GM12891 (cell line): ENCODE results near the gene VWC2. TPM values are rescaled to one million over a fixed set of nuclear protein-coding genes. Genes with fewer than 3 reads are reported as not detected.

ENCODE experiments used
- DNase-seq: peaks from one replicate; pipeline ENCODE4 v3.0.0; 2011; ENCODE audit warnings: low spot score; ENCODE audit not compliant: insufficient read length
- FAIRE-seq: peaks from 2 replicates; lab custom pipeline; 2011; peaks lifted over from hg19 to GRCh38; lab: Jason Lieb, UNC
- PAX5 ChIP-seq: IDR thresholded peaks from 2 replicates; pipeline ENCODE4 v1.6.1; 2011; ENCODE audit warnings: low read length, moderate library complexity, mild to moderate bottlenecking; ENCODE audit not compliant: insufficient read depth, severe bottlenecking
- POLR2A ChIP-seq: IDR thresholded peaks from 2 replicates; pipeline ENCODE4 v1.6.1; 2011; ENCODE audit warnings: low read depth, low read length, control low read depth
- POLR2AphosphoS5 ChIP-seq: IDR thresholded peaks from 2 replicates; pipeline ENCODE4 v1.6.1; 2011; ENCODE audit warnings: low read depth, low read length, control low read depth
- POU2F2 ChIP-seq: IDR thresholded peaks from 2 replicates; pipeline ENCODE4 v1.6.1; 2011; ENCODE audit warnings: low read depth, mild to moderate bottlenecking, control low read depth, low read length, moderate library complexity
- SPI1 ChIP-seq: IDR thresholded peaks from 2 replicates; pipeline ENCODE4 v1.6.1; 2011; ENCODE audit warnings: low read depth, low read length, control low read depth
- TAF1 ChIP-seq: IDR thresholded peaks from 2 replicates; pipeline ENCODE4 v1.6.1; 2011; ENCODE audit warnings: low read depth, low read length, control low read depth
- polyA plus RNA-seq: library from polyadenylated mRNA; unstranded; fragments of >200 nt; gene quantifications from one replicate; pipeline ENCODE4 v1.2.1, GENCODE V29; 2012; ENCODE audit warnings: low read depth, missing spikeins, inconsistent platforms; ENCODE audit not compliant: missing spikeins

VWC2 gene
- not detected for polyA plus RNA-seq

DNA sequence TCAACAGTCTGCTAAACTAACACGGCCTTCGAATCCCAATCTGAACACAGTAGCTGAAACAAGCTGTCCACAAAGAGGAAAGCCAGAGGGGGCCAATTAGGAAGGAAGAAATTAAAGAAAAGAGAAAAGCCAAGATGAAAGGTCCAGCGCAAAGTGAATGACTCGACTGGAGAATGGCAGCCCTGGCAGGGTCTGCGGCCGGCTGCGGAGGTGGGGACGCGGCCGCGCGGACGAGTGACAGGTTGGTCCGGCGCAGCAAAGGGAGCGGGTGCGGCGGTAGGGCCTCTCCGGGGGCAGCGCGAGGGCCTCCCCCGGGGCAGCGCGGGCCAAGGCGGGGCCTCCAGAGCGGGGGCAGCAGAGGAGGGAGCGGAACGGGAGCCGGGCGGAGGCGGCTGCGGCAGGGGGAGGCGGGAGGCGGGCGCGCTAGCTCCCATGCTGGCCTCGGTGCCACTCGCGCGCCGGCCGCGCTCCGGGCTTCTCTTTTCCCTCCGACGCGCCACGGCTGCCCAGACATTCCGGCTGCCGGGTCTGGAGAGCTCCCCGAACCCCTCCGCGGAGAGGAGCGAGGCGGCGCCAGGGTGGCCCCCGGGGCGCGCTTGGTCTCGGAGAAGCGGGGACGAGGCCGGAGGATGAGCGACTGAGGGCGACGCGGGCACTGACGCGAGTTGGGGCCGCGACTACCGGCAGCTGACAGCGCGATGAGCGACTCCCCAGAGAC lies at the start of gene VWC2:
Gene VWC2 (plus strand): TSS at position 421 of the 718 bp plus-strand sequence. CDS start 1,798 bp downstream, outside the sequence.
- FAIRE-seq (no peak), DNase-seq (no peak)
- TF ChIP-seq PAX5 (no peak), POLR2A (no peak), SPI1 (no peak), POLR2AphosphoS5 (no peak), TAF1 (no peak), POU2F2 (no peak)

DNA sequence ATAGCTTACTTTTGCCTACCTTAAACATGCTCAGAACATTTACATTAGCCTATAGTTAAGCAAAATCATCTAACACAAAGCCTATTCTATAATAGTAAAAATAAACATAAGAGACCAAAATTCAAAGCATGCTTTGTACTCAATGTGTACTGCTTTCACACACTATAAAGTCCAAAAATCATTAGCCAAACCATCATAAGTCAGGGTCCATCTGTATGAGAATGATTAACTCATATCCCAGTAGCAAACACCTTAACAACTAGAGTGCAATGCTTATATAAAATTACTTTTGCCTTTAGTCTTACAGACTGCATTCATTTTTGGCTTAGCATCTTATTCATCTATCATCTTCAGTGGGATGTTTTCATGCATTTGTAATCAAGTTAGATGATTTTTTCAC lies 49.4 kb upstream of the VWC2 start:
- TF ChIP-seq POLR2AphosphoS5 (no peak), SPI1 (no peak), POU2F2 (no peak), PAX5 (no peak), TAF1 (no peak), POLR2A (no peak)
- no peak for DNase-seq
- FAIRE-seq, result no peak

DNA sequence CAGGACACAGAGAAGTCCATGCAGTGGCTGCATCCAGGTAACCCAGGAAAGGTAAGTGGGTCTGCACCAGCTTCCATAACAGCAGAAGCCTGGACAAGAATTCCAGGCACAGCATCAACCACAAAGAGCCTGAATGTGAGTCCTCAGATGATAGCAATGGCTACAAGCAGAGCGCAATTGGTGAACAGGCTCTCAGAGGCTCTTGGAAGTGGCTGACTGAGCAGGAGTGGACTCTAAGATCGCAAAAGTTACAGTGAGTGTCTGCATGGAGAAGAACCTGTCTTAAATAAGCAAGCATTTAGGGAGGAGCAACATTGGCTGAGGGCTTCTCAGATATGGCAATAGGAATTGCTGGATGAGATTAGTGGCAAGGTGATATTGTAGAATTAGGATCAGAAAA lies 41.6 kb upstream of the VWC2 start:
- no peak for TF ChIP-seq POLR2A
- TF ChIP-seq TAF1, result no peak
- no peak for TF ChIP-seq POLR2AphosphoS5
- no peak for TF ChIP-seq PAX5
- TF ChIP-seq POU2F2, result no peak
- no peak for TF ChIP-seq SPI1
- FAIRE-seq (no peak), DNase-seq (no peak)

DNA sequence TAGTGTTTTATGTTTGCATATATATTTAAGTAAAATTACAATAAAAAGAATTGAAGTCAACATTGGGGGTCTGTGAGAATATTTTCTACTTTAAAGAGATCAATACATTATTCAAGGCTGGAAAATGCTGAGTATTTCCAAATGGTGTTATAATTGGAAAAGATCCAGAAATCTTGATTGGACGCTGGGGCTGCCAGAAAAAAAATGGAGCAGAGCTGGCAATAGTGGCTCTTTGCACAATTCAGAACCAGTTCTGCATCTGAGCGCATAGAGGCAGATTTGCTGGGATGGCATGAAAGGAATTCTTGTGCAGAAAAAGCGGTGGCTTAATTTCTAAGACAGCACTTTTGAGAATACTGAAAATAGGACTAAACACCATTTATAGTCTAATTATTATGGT lies 10.8 kb upstream of the VWC2 start:
- DNase-seq, result no peak

DNA sequence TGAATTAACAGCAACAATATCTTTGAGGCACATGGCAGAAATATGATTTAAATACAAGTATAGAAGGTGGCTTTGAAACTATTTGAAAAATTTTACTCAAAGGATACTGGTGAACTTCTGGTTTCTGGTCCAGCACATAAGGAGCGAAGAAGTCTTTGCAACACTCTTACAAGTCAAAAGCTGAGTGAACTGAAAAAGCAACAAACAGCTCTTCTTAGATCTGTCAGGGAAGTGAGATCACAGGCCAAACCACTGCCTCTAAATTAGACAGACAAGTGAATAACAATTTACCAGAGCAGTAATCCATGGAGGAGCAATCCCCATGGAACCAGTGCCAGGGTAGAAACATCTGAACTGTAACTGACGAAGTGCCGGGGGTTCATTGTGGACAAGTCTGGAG lies 9.6 kb upstream of the VWC2 start:
- DNase-seq (no peak), FAIRE-seq (peak; percentile 33)
- TF ChIP-seq SPI1 (peak; percentile 16; the same call in 1 of the 2 replicates), PAX5 (no peak)

More for the DNA sequence above, 10.8 kb upstream of the VWC2 start:
- TF ChIP-seq TAF1, result no peak
- TF ChIP-seq POU2F2, result no peak
- TF ChIP-seq POLR2A, result no peak
- TF ChIP-seq SPI1, result no peak
- no peak for TF ChIP-seq PAX5
- FAIRE-seq, result no peak

DNA sequence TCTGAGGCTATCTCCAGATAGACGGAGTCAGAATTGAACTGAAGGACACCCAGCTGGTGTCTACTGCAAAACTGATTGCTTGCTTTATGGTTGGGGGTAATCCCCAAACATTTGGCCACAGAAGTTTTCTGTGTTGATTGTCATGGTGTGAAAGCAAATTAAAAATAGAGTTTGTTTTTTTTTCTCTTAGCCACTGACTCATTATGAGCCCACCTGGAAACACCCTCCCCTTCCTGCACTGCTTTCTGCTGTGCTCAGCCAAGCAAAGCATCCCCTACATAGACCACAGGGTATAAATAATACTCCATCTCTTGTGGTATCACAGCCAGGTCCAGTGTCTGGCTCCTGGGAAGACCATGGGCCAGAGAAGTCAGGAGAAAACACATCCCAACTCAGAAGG lies 6.5 kb upstream of the VWC2 start:
- peak; percentile 84 for FAIRE-seq
- TF ChIP-seq POU2F2 (peak; percentile 49; the same call in 1 of the 2 replicates), PAX5 (peak; percentile 96), TAF1 (no peak), SPI1 (no peak)
- no peak for DNase-seq

DNA sequence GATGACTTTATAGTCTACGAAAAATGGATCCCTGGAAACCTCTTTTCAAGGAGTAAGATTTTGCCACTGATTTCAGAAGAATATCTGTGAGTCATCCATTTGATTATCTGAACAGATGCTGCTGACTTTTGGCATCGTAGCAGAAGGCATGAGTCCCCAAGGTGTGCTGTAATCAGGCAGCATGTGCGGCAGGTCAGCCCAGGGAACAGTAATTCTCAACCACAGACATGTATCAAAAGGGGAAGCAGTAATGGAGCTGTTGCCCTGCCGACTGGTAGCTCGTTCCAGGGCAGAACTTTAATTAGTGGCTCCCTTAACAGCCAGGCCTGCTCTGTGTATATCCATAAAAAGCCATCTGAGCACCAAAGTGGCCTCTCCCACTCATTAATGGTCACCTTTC lies 5.7 kb upstream of the VWC2 start:
- FAIRE-seq (peak; percentile 78), DNase-seq (no peak)
- no peak for TF ChIP-seq POLR2A
- 0 out of 2 replicates have a peak, but pooled peaks have one; percentile 17 for TF ChIP-seq SPI1

DNA sequence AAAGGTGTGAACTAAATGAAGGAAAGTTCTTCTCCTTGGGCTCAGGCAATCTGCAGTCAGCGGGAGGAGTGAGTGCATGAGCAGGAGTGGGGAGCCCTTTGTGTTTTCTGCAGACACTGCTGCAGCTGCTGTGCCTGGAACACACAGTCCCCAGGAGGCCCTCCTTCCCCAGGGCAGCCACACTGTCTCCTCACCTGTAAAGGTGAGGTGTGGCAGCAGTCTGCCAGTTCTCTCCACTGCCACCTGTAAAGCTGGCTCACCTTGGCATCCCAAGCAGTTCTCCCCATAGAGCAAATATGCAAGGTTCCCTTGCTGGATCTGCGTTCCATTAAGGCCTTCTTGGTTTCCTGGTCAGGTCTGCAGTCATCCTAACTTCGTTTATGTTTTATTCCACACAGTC lies 5.2 kb upstream of the VWC2 start:
- DNase-seq (no peak), FAIRE-seq (no peak)
- TF ChIP-seq POU2F2, result no peak
- no peak for TF ChIP-seq SPI1
- no peak for TF ChIP-seq POLR2AphosphoS5
- TF ChIP-seq POLR2A, result no peak
- no peak for TF ChIP-seq TAF1
- no peak for TF ChIP-seq PAX5

DNA sequence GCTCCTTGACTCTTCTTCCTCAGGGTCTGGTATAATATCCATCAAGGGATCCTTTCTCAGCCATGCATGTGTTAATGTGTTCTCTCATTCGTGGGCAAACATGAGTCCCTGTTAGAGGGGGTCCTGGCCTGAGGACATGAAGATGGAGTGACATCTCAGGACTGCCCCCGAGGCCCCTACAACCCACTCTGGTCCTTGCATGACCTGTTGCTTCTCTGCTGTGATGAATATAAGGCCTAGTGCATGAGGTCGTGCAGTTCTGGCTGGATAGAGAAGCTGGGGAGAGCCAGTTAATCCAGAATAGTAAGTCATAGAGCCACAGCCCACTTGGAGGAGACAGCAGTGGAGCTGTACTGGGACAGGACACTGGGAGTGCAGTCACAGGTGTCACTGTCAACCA lies 4.6 kb upstream of the VWC2 start:
- TF ChIP-seq PAX5, result no peak
- FAIRE-seq, result no peak
- no peak for DNase-seq

DNA sequence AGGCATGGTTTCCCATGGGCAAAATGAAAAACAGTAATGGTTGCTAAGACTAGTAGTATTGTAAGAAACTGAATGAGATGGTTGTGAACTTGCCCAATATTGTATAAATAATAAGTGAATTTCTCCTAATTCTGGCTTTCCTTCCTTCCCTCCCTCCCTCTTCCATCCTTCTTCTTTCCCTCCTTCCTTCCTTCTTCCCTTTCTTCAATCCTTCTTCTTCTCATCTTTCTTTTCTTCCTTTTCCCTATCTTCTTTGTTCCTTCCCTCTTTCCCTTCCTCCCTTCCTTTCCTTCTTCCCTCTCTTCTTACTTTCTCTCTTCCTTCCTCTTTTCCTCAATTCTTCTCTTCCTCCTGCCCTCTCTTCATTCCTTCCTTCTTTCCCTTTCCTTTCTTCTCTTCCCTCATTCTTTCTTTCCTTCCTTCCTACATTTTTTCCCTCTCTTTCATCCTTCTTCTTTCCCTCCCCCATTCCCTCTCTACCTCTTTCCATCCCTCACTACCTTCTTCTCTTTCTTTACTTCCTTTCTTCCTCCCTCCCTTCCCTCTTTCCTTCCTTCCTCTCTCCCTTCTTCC lies 4.1 kb upstream of the VWC2 start:
- FAIRE-seq (no peak), DNase-seq (no peak)

DNA sequence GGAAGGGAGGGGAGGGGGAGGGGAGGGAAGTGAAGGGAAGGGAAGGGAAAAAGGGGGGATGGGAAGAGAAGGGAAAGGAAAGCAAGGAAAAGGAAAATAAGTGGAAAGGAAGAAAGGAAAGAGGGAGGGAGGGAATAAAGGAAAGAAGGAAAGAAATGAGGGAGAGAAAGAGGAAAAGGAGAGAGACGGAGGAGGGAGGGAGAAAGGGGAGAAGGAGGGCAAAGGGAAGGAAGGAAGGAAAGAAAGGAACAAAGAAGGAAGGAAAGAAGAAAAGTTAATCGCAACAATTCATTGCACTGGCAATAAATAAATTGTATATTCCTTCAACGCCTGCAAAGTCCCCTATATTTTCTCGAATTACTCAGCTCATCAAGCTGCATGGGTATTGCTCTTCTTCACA lies 2.6 kb upstream of the VWC2 start:
- no peak for TF ChIP-seq POU2F2
- no peak for TF ChIP-seq PAX5
- no peak for TF ChIP-seq POLR2A
- no peak for TF ChIP-seq SPI1
- no peak for FAIRE-seq
- no peak for DNase-seq

More for the DNA sequence above, 4.1 kb upstream of the VWC2 start:
- TF ChIP-seq POU2F2 (no peak), TAF1 (no peak), SPI1 (no peak), POLR2A (no peak), POLR2AphosphoS5 (no peak), PAX5 (no peak)
